ENCODE results near the gene MDFIC2.

MDFIC2 gene

GRCh38 chr3:70156808-70157207 lies 155.6 kb downstream of the MDFIC2 start:
- no peak for TF ChIP-seq EZH2 (optimal IDR thresholded peaks at IDR 0.05; ENCODE audit: low read depth, low read length)
- TF ChIP-seq EZH2phosphoT487 (IDR thresholded peaks at IDR 0.05; ENCODE audit: low read length) = no peak
- no peak for TF ChIP-seq CTCF (IDR thresholded peaks at IDR 0.05; ENCODE audit: low read length)
- no peaks in the 10 kb centered on the region for H3K27me3 ChIP-seq (replicated peaks; ENCODE audit: insufficient read depth, low read length)
- H3K36me3 ChIP-seq (replicated peaks; ENCODE audit: insufficient read depth, low read length) = no peaks in the 10 kb centered on the region
- no peaks in the 10 kb centered on the region for H3K9me3 ChIP-seq (replicated peaks; ENCODE audit: insufficient read depth, low read length)
- DNase-seq = no peak
- H3K9ac ChIP-seq (ENCODE audit: low read length) = no peak overlapping the region
- no peak overlapping the region for H3K27ac ChIP-seq (ENCODE audit: low read length)
- H3K79me2 ChIP-seq (ENCODE audit: low read length) = no peaks in the 10 kb centered on the region
- H2AFZ ChIP-seq (ENCODE audit: low read length) = no peak overlapping the region
- H3F3A ChIP-seq (ENCODE audit: insufficient read depth, low read length) = no peaks in the 10 kb centered on the region
- no peak overlapping the region for H3K4me3 ChIP-seq (ENCODE audit: low read length)
- no peaks in the 10 kb centered on the region for H3K4me1 ChIP-seq (ENCODE audit: low read length)
- no peaks in the 10 kb centered on the region for H4K20me1 ChIP-seq (ENCODE audit: insufficient read depth, low read length)
- 0 out of 2 replicates have a peak, but pooled peaks cover 4% of the 10 kb centered on the region for H3K9me2 ChIP-seq (replicated peaks; ENCODE audit: insufficient read depth, low read length)
- no peak overlapping the region for H3K4me2 ChIP-seq (ENCODE audit: low read depth, low read length)

- Histone ChIP-seq H3F3A (ENCODE audit: insufficient read depth, low read length) (no peaks in the 10 kb centered on the region), H3K36me3 (replicated peaks; ENCODE audit: insufficient read depth, low read length) (no peaks in the 10 kb centered on the region), H3K79me2 (ENCODE audit: low read length) (no peaks in the 10 kb centered on the region), H3K27me3 (replicated peaks; ENCODE audit: insufficient read depth, low read length) (no peaks in the 10 kb centered on the region), H3K9ac (ENCODE audit: low read length) (no peak overlapping the region), H3K4me2 (ENCODE audit: low read depth, low read length) (no peak overlapping the region), H3K9me3 (replicated peaks; ENCODE audit: insufficient read depth, low read length) (no peaks in the 10 kb centered on the region), H3K4me1 (ENCODE audit: low read length) (0 out of 2 replicates have a peak, but pooled peaks cover 5% of the 10 kb centered on the region), H3K4me3 (ENCODE audit: low read length) (no peak overlapping the region), H3K27ac (ENCODE audit: low read length) (no peak overlapping the region), H2AFZ (ENCODE audit: low read length) (no peak overlapping the region), H4K20me1 (ENCODE audit: insufficient read depth, low read length) (no peaks in the 10 kb centered on the region), H3K9me2 (replicated peaks; ENCODE audit: insufficient read depth, low read length) (0 out of 2 replicates have a peak, but pooled peaks cover 4% of the 10 kb centered on the region)
- DNase-seq = no peak
- no peak for TF ChIP-seq CTCF (IDR thresholded peaks at IDR 0.05; ENCODE audit: low read length)
These were observed 161.8 kb downstream of the MDFIC2 start for GRCh38 chr3:70150599-70150998.

- H2AFZ ChIP-seq (ENCODE audit: low read length) = no peak overlapping the region
- H3K79me2 ChIP-seq (ENCODE audit: low read length) = no peaks in the 10 kb centered on the region
- H3K4me3 ChIP-seq (ENCODE audit: low read length) = no peak overlapping the region
- H3K9me3 ChIP-seq (replicated peaks; ENCODE audit: insufficient read depth, low read length) = no peaks in the 10 kb centered on the region
- H3K36me3 ChIP-seq (replicated peaks; ENCODE audit: insufficient read depth, low read length) = no peaks in the 10 kb centered on the region
- H4K20me1 ChIP-seq (ENCODE audit: insufficient read depth, low read length) = no peaks in the 10 kb centered on the region
- H3K9ac ChIP-seq (ENCODE audit: low read length) = no peak overlapping the region
- no peak for TF ChIP-seq EZH2phosphoT487 (IDR thresholded peaks at IDR 0.05; ENCODE audit: low read length)
- no peak for TF ChIP-seq EZH2 (optimal IDR thresholded peaks at IDR 0.05; ENCODE audit: low read depth, low read length)
- no peak for TF ChIP-seq CTCF (IDR thresholded peaks at IDR 0.05; ENCODE audit: low read length)
- H3F3A ChIP-seq (ENCODE audit: insufficient read depth, low read length) = no peaks in the 10 kb centered on the region
- H3K4me1 ChIP-seq (ENCODE audit: low read length) = 0 out of 2 replicates have a peak, but pooled peaks cover 5% of the 10 kb centered on the region
- peak overlapping the region; percentile 22; the same call in 1 of the 2 replicates for H3K4me2 ChIP-seq (ENCODE audit: low read depth, low read length)
- no peaks in the 10 kb centered on the region for H3K27me3 ChIP-seq (replicated peaks; ENCODE audit: insufficient read depth, low read length)
- peak overlapping the region; percentile 6; the same call in 1 of the 2 replicates for H3K27ac ChIP-seq (ENCODE audit: low read length)
- H3K9me2 ChIP-seq (replicated peaks; ENCODE audit: insufficient read depth, low read length) = 0 out of 2 replicates have a peak, but pooled peaks cover 4% of the 10 kb centered on the region
- DNase-seq = peak; percentile 9
These were observed 162.6 kb downstream of the MDFIC2 start for GRCh38 chr3:70149714-70150400.

Measured in MM.1S (cell line).